DMS 273 (cell line): ENCODE results near the gene NOTO.
"Not testable (repeated sequence)": the region's sequence is repeated elsewhere in the genome, so short reads cannot be mapped to it uniquely, and the experiment has no call there.

Experiments used
- DNase-seq: peaks from one replicate; lab custom pipeline; 2025; ENCODE audit not compliant: unreplicated experiment; lab: John Stamatoyannopoulos, UW

The NOTO gene

GRCh38 chr2:73200281-73200680 lies 2.1 kb upstream of the NOTO start:
- not testable (repeated sequence) for DNase-seq

GRCh38 chr2:73203055-73203681 lies 794 bp downstream of the NOTO start:
- DNase-seq, result peak; percentile 49

- DNase-seq, result no peak
Observed at GRCh38 chr2:73205611-73206010, 3.2 kb downstream of the NOTO start.

- peak; percentile 53 for DNase-seq
Observed at GRCh38 chr2:73208258-73208657, 5.9 kb downstream of the NOTO start.

GRCh38 chr2:73210019-73210418 lies 7.6 kb downstream of the NOTO start:
- DNase-seq, result no peak

- no peak for DNase-seq
Observed at GRCh38 chr2:73210696-73211095, 8.3 kb downstream of the NOTO start.

GRCh38 chr2:73212098-73212447 lies 9.7 kb downstream of the NOTO start:
- DNase-seq, result no peak

GRCh38 chr2:73212448-73213176 lies 10.2 kb downstream of the NOTO start:
- DNase-seq, result peak; percentile 87

GRCh38 chr2:73214120-73215035 lies 12.0 kb downstream of the NOTO start, which contains the start of gene SMYD5:
Gene SMYD5 (plus strand): TSS chr2:73214245. CDS start chr2:73214267, 22 bp downstream.
- DNase-seq, result peak; percentile 96

- no peak for DNase-seq
Observed at GRCh38 chr2:73215254-73215653, 12.9 kb downstream of the NOTO start.

GRCh38 chr2:73217160-73217559 lies 14.8 kb downstream of the NOTO start:
- DNase-seq, result no peak

- no peak for DNase-seq
Observed at GRCh38 chr2:73217826-73218225, 15.5 kb downstream of the NOTO start.

- DNase-seq, result no peak
Observed at GRCh38 chr2:73218298-73218697, 15.9 kb downstream of the NOTO start.

- no peak for DNase-seq
Observed at GRCh38 chr2:73223821-73224220, 21.4 kb downstream of the NOTO start.

- DNase-seq, result no peak
Observed at GRCh38 chr2:73225513-73226360, 23.4 kb downstream of the NOTO start.

GRCh38 chr2:73227086-73227485 lies 24.7 kb downstream of the NOTO start:
- no peak for DNase-seq

- no peak for DNase-seq
Observed at GRCh38 chr2:73228631-73229030, 26.3 kb downstream of the NOTO start.

GRCh38 chr2:73232403-73233153 lies 30.2 kb downstream of the NOTO start:
- DNase-seq, result peak; percentile 53

- DNase-seq, result peak; percentile 100
Observed at GRCh38 chr2:73233154-73233931, 31.0 kb downstream of the NOTO start, which contains the start of gene PRADC1. Gene PRADC1 (minus strand): TSS chr2:73233239. CDS start chr2:73233160, 79 bp downstream.
